H7 (cell line): Measurements from ENCODE around the gene HIPK1. TPM values are rescaled to one million over a fixed set of nuclear protein-coding genes. Genes with fewer than 3 reads are reported as not detected.
A peak's percentile ranks its signal among the peaks of the same experiment; 100 is the strongest.

Source experiments
- DNase-seq: peaks from one replicate; pipeline ENCODE4 v3.0.0; 2012
- H3K27me3 ChIP-seq: 2 replicates; pipeline ENCODE4 v1.6.0; 2011; ENCODE audit warnings: mild to moderate bottlenecking, low read length; ENCODE audit not compliant: control insufficient read depth, insufficient read depth
- H3K36me3 ChIP-seq: replicated peaks from 2 replicates; pipeline ENCODE4 v1.5.1; 2011; ENCODE audit warnings: low read length; ENCODE audit not compliant: control insufficient read depth, insufficient read depth
- H3K4me3 ChIP-seq: 2 replicates; pipeline ENCODE4 v1.5.1; 2011; ENCODE audit warnings: low read depth, mild to moderate bottlenecking, control low read depth, low read length, moderate library complexity; ENCODE audit not compliant: insufficient read depth
- total RNA-seq: library from RNA; depleted of rRNA; stranded (reverse); fragments of >200 nt; shearing (Covaris generic); gene quantifications from 2 replicates; pipeline ENCODE4 v1.2.3, GENCODE V29; 2014

The HIPK1 gene
- total RNA-seq, 1 experiment from 2014 or later, result 33.4 TPM

GRCh38 chr1:113977906-113978305, 48.8 kb downstream of the HIPK1 start:
- no peak for DNase-seq
- Histone ChIP-seq H3K36me3 (peaks cover 12% of the 10 kb centered on the region), H3K4me3 (no peak overlapping the region), H3K27me3 (no peaks in the 10 kb centered on the region)

- H3K27me3 ChIP-seq, result no peaks in the 10 kb centered on the region
- DNase-seq, result peak; percentile 80
- peak within 1 kb of the TSS; percentile 33 for H3K4me3 ChIP-seq
- peaks cover 9% of the 10 kb centered on the region for H3K36me3 ChIP-seq
These were observed 50.0 kb downstream of the HIPK1 start, which contains the start of gene OLFML3 for GRCh38 chr1:113978863-113979702. Gene OLFML3, plus strand, starts transcription at chr1:113979474. Its CDS starts 43 bp downstream, at chr1:113979517.

GRCh38 chr1:113980110-113980509, 51.0 kb downstream of the HIPK1 start:
- H3K4me3 ChIP-seq, result peak overlapping the region; percentile 33; the same call in 1 of the 2 replicates
- no peaks in the 10 kb centered on the region for H3K27me3 ChIP-seq
- H3K36me3 ChIP-seq, result peaks cover 9% of the 10 kb centered on the region
- no peak for DNase-seq

GRCh38 chr1:113981962-113982931, 53.1 kb downstream of the HIPK1 start:
- peak; percentile 40 for DNase-seq
- Histone ChIP-seq H3K36me3 (peaks cover 9% of the 10 kb centered on the region), H3K4me3 (no peak overlapping the region; the same call in 1 of the 2 replicates), H3K27me3 (no peaks in the 10 kb centered on the region)

- no peak overlapping the region; the same call in 1 of the 2 replicates for H3K4me3 ChIP-seq
- DNase-seq, result no peak
- peaks cover 9% of the 10 kb centered on the region for H3K36me3 ChIP-seq
- H3K27me3 ChIP-seq, result no peaks in the 10 kb centered on the region
These were observed 53.8 kb downstream of the HIPK1 start for GRCh38 chr1:113982949-113983348.

- H3K36me3 ChIP-seq, result peaks cover 9% of the 10 kb centered on the region
- no peak for DNase-seq
- no peaks in the 10 kb centered on the region for H3K27me3 ChIP-seq
- H3K4me3 ChIP-seq, result no peak overlapping the region
These were observed 54.3 kb downstream of the HIPK1 start for GRCh38 chr1:113983391-113983790.

- Histone ChIP-seq H3K4me3 (no peak overlapping the region), H3K27me3 (no peaks in the 10 kb centered on the region), H3K36me3 (peaks cover 9% of the 10 kb centered on the region)
- no peak for DNase-seq
These were observed 54.7 kb downstream of the HIPK1 start for GRCh38 chr1:113983826-113984225.

GRCh38 chr1:113984710-113985109, 55.6 kb downstream of the HIPK1 start:
- Histone ChIP-seq H3K36me3 (peaks cover 9% of the 10 kb centered on the region), H3K4me3 (no peak overlapping the region), H3K27me3 (no peaks in the 10 kb centered on the region)
- no peak for DNase-seq

GRCh38 chr1:113986802-113987201, 57.7 kb downstream of the HIPK1 start:
- Histone ChIP-seq H3K36me3 (no peaks in the 10 kb centered on the region; the same call in 1 of the 2 replicates), H3K27me3 (no peaks in the 10 kb centered on the region), H3K4me3 (no peak overlapping the region)
- no peak for DNase-seq

- no peak for DNase-seq
- no peak overlapping the region for H3K4me3 ChIP-seq
These were observed 58.1 kb downstream of the HIPK1 start for GRCh38 chr1:113987259-113987658.

GRCh38 chr1:113990530-113990929, 61.4 kb downstream of the HIPK1 start:
- Histone ChIP-seq H3K4me3 (no peak overlapping the region), H3K36me3 (no peaks in the 10 kb centered on the region), H3K27me3 (no peaks in the 10 kb centered on the region)
- no peak for DNase-seq

More at GRCh38 chr1:113987259-113987658, 58.1 kb downstream of the HIPK1 start:
- H3K36me3 ChIP-seq, result no peaks in the 10 kb centered on the region; the same call in 1 of the 2 replicates
- H3K27me3 ChIP-seq, result no peaks in the 10 kb centered on the region

GRCh38 chr1:113990961-113991360, 61.8 kb downstream of the HIPK1 start:
- no peak for DNase-seq
- no peaks in the 10 kb centered on the region for H3K36me3 ChIP-seq
- no peak overlapping the region for H3K4me3 ChIP-seq
- no peaks in the 10 kb centered on the region for H3K27me3 ChIP-seq

- H3K36me3 ChIP-seq, result no peaks in the 10 kb centered on the region
- DNase-seq, result no peak
- H3K4me3 ChIP-seq, result no peak overlapping the region
- H3K27me3 ChIP-seq, result no peaks in the 10 kb centered on the region
These were observed 62.4 kb downstream of the HIPK1 start for GRCh38 chr1:113991467-113991997.

- H3K27me3 ChIP-seq, result no peaks in the 10 kb centered on the region
These were observed 63.9 kb downstream of the HIPK1 start for GRCh38 chr1:113993072-113993471.

More at GRCh38 chr1:113993072-113993471, 63.9 kb downstream of the HIPK1 start:
- no peaks in the 10 kb centered on the region for H3K36me3 ChIP-seq
- H3K4me3 ChIP-seq, result no peak overlapping the region
- no peak for DNase-seq
